Stimulated activated naive CD4-positive, alpha-beta T cell (primary cell): ENCODE results near the gene SPPL3.

Source experiments
- DNase-seq, 6 experiments: peaks; one replicate each; lab custom pipeline; 2025; lab: John Stamatoyannopoulos, UW

Gene SPPL3

GRCh38 chr12:120775862-120776552 is 128.2 kb downstream of the SPPL3 start:
- DNase-seq = no peak

- no peak for DNase-seq
These were observed 129.8 kb downstream of the SPPL3 start for GRCh38 chr12:120774169-120774916.

- no peak for DNase-seq
These were observed 133.1 kb downstream of the SPPL3 start for GRCh38 chr12:120771097-120771496.

GRCh38 chr12:120767071-120768024 is 136.8 kb downstream of the SPPL3 start:
- no peak for DNase-seq

GRCh38 chr12:120766566-120766965 is 137.6 kb downstream of the SPPL3 start:
- DNase-seq = no peak

GRCh38 chr12:120764816-120765215 is 139.3 kb downstream of the SPPL3 start:
- no peak for DNase-seq

- DNase-seq = no peak
These were observed 140.9 kb downstream of the SPPL3 start for GRCh38 chr12:120763250-120763649.

GRCh38 chr12:120762086-120762485 is 142.1 kb downstream of the SPPL3 start:
- no peak for DNase-seq

GRCh38 chr12:120761519-120761934 is 142.6 kb downstream of the SPPL3 start:
- peak in 2 of 6 experiments; percentile 11 to 15 for DNase-seq

- peak in 4 of 6 experiments; percentile 11 to 64 (median 52) for DNase-seq
These were observed 143.6 kb downstream of the SPPL3 start for GRCh38 chr12:120760349-120761254.

GRCh38 chr12:120759591-120760348 is 144.4 kb downstream of the SPPL3 start:
- DNase-seq = peak in 1 of 6 experiments; percentile 6

- DNase-seq = no peak
These were observed 145.2 kb downstream of the SPPL3 start for GRCh38 chr12:120758798-120759590.

- no peak for DNase-seq
These were observed 146.2 kb downstream of the SPPL3 start for GRCh38 chr12:120757949-120758348.

- DNase-seq = no peak
These were observed 146.9 kb downstream of the SPPL3 start for GRCh38 chr12:120757226-120757742.

- no peak for DNase-seq
These were observed 148.9 kb downstream of the SPPL3 start for GRCh38 chr12:120755269-120755668.

- DNase-seq = no peak
These were observed 149.4 kb downstream of the SPPL3 start for GRCh38 chr12:120754792-120755191.

GRCh38 chr12:120751389-120751788 is 152.8 kb downstream of the SPPL3 start:
- DNase-seq = no peak

GRCh38 chr12:120750806-120751205 is 153.4 kb downstream of the SPPL3 start:
- DNase-seq = no peak

GRCh38 chr12:120749256-120749655 is 154.9 kb downstream of the SPPL3 start:
- DNase-seq = no peak
